GM21786 (cell line): ENCODE results near the gene GPR137.

Experiments
- ATAC-seq: cut with Tn5 transposase; IDR thresholded peaks from one replicate; pipeline ENCODE4 v1.9.1; 2021; ENCODE audit not compliant: unreplicated experiment

Gene GPR137

DNA sequence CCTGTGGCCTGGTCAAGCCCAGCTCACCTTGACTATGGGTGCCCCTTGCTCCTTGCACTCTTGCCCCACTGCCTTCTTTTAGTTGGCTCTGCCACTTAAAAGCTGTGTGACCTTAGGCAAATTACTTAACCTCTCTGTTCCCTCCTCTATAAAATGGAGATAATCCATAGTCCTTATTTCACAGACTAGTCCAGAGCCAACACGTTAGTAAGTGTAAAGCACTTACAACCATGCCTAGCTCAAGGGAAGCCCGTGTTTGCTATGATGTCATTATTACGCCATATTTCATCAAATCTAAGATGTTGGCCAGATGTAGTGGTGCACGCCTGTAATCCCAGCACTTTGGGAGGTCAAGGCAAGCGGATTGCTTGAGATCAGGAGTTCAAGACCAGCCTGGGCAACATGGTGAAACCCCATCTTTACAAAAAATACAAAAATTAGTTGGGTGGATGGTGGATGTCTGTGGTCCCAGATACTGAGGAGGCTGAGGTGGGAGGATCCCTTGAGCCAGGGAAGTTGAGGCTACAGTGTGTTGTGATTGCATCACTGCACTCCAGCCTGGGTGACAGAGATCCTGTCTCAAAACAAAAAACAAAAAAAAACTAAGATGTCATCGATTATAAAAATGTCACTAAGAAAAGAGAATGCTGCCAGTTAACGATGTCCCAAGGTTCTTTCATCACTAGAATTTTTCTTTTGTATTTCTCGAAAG, 52.0 kb downstream of the GPR137 start:
- no peak for ATAC-seq

DNA sequence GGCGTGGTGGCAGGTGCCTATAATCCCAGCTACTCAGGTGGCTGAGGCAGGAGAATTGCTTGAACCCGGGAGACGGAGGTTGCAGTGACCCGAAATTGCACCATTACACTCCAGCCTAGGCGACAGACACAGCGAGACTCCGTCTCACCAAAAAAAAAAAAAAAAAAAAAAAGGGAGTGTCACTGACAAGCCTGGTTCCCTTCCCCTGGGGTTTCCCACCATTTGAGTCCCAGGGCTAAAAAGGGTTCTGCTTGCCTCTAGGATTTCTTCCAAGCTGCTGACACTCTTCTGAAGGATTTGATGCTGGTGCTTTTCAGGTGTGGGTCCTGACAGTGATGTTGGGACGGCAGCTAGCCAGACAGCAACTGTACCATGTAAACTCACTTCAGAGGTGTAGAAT, 53.1 kb downstream of the GPR137 start:
- ATAC-seq: no peak
